Cardiac muscle cell (in vitro differentiated cells and primary cell): ENCODE results near the gene POP5. TPM values are rescaled to one million over a fixed set of nuclear protein-coding genes. Genes with fewer than 3 reads are reported as not detected.
A peak's percentile ranks its signal among the peaks of the same experiment; 100 is the strongest.

Experiments used
- DNase-seq, 2 donors: peaks; one replicate each; pipeline versions ENCODE4 v3.0.0 to v3.0.0-alpha.2; 2010 to 2017; ENCODE audit warnings: low read depth in 1 of 2, low spot score in 1 of 2
- H3K27ac ChIP-seq: fragments of 200-600 bp; sonication (generic); 2 replicates; pipeline ENCODE4 v1.5.1; 2016
- H3K27me3 ChIP-seq: fragments of 200-600 bp; sonication (generic); 2 replicates; pipeline ENCODE4 v1.6.0; 2016; ENCODE audit warnings: control low read depth
- H3K36me3 ChIP-seq: fragments of 200-600 bp; sonication (generic); 2 replicates; pipeline ENCODE4 v1.5.1; 2016; ENCODE audit warnings: control low read depth
- H3K4me1 ChIP-seq: fragments of 200-600 bp; sonication (generic); 2 replicates; pipeline ENCODE4 v1.8.1; 2017; ENCODE audit warnings: low read depth, mild to moderate bottlenecking, mixed run types
- H3K4me3 ChIP-seq: fragments of 200-600 bp; sonication (generic); 2 replicates; pipeline ENCODE4 v1.5.1; 2016; ENCODE audit warnings: mild to moderate bottlenecking
- H3K9me3 ChIP-seq: fragments of 200-600 bp; sonication (generic); 2 replicates; pipeline ENCODE4 v1.5.1; 2017; ENCODE audit warnings: low read depth, mild to moderate bottlenecking, control low read depth
- CTCF ChIP-seq: IDR thresholded peaks from 2 replicates; pipeline ENCODE4 v1.5.1; 2012; ENCODE audit warnings: low read depth, mild to moderate bottlenecking, low read length
- polyA plus RNA-seq: library from polyadenylated mRNA; unstranded; fragments of >200 nt; fragmentation: Nextera tagmentation; extraction: Ambion mirVana; gene quantifications from 2 replicates; pipeline ENCODE4 v1.2.1, GENCODE V29; 2016
- total RNA-seq: library from RNA; depleted of rRNA; stranded (reverse); fragments of >200 nt; gene quantifications from 2 replicates; pipeline ENCODE4 v1.2.3, GENCODE V29; 2016

POP5 gene
- total RNA-seq (27.9 and 32.8 TPM in 2 replicates), polyA plus RNA-seq (59.2 and 75.3 TPM in 2 replicates)

GRCh38 chr12:120580787-120581723 lies at the start of gene POP5:
POP5 (minus strand) TSS chr12:120581402; CDS start chr12:120581362, 40 bp downstream.
- Histone ChIP-seq H3K36me3 (peaks cover 25% of the 10 kb centered on the region), H3K27ac (peak within 1 kb of the TSS; percentile 3), H3K4me1 (no peaks in the 10 kb centered on the region), H3K4me3 (peak within 1 kb of the TSS; percentile 56), H3K27me3 (peaks cover 25% of the 10 kb centered on the region), H3K9me3 (no peaks in the 10 kb centered on the region)
- DNase-seq = peak; percentile 98 to 99
- TF ChIP-seq CTCF = no peak

GRCh38 chr12:120630104-120630892 lies 49.1 kb upstream of the POP5 start:
- no peak overlapping the region for H3K4me3 ChIP-seq
- no peaks in the 10 kb centered on the region for H3K36me3 ChIP-seq
- no peaks in the 10 kb centered on the region for H3K9me3 ChIP-seq
- no peaks in the 10 kb centered on the region for H3K27me3 ChIP-seq
- no peak overlapping the region for H3K27ac ChIP-seq
- H3K4me1 ChIP-seq = no peaks in the 10 kb centered on the region
- DNase-seq = no peak
- no peak for TF ChIP-seq CTCF

GRCh38 chr12:120628919-120629318 lies 47.7 kb upstream of the POP5 start:
- DNase-seq = peak in 1 of 2 donors; percentile 64
- Histone ChIP-seq H3K4me1 (no peaks in the 10 kb centered on the region), H3K27ac (no peak overlapping the region), H3K9me3 (no peaks in the 10 kb centered on the region), H3K27me3 (no peaks in the 10 kb centered on the region), H3K4me3 (no peak overlapping the region), H3K36me3 (no peaks in the 10 kb centered on the region)
- peak; percentile 18 for TF ChIP-seq CTCF

GRCh38 chr12:120625557-120626419 lies 44.6 kb upstream of the POP5 start:
- Histone ChIP-seq H3K4me1 (no peaks in the 10 kb centered on the region), H3K27me3 (no peaks in the 10 kb centered on the region), H3K36me3 (no peaks in the 10 kb centered on the region), H3K27ac (no peak overlapping the region), H3K9me3 (no peaks in the 10 kb centered on the region), H3K4me3 (no peak overlapping the region)
- no peak for DNase-seq
- no peak for TF ChIP-seq CTCF

- H3K9me3 ChIP-seq = no peaks in the 10 kb centered on the region
- DNase-seq = no peak
- no peaks in the 10 kb centered on the region for H3K36me3 ChIP-seq
- peaks cover 3% of the 10 kb centered on the region for H3K27me3 ChIP-seq
- no peak overlapping the region for H3K27ac ChIP-seq
- no peak for TF ChIP-seq CTCF
- no peaks in the 10 kb centered on the region for H3K4me1 ChIP-seq
- no peak overlapping the region for H3K4me3 ChIP-seq
Observed at GRCh38 chr12:120620624-120621023, 39.4 kb upstream of the POP5 start.
